Urinary bladder (tissue), 4 donors: ENCODE results near the gene KCNK5. TPM values are rescaled to one million over a fixed set of nuclear protein-coding genes. Genes with fewer than 3 reads are reported as not detected.

Experiments used
- DNase-seq: peaks from one replicate; pipeline ENCODE4 v3.0.0-alpha.2; 2015; ENCODE audit errors: extremely low spot score
- H3K27ac ChIP-seq: one replicate; pipeline ENCODE4 v1.5.1; 2013; ENCODE audit warnings: low read depth, mild to moderate bottlenecking, moderate library complexity
- H3K36me3 ChIP-seq: one replicate; pipeline ENCODE4 v1.6.1; 2013; ENCODE audit warnings: mild to moderate bottlenecking, moderate library complexity; ENCODE audit not compliant: insufficient read depth
- H3K4me1 ChIP-seq: one replicate; pipeline ENCODE4 v1.6.1; 2013; ENCODE audit warnings: mild to moderate bottlenecking, moderate library complexity; ENCODE audit not compliant: insufficient read depth
- H3K4me3 ChIP-seq: one replicate; pipeline ENCODE4 v1.5.1; 2013; ENCODE audit warnings: low read depth, low read length
- WGBS: extraction: QIAGEN DNeasy Blood & Tissue Kit; methylation state at CpG from one replicate; pipeline ENCODE4 v1.1.7; 2013; 5-methylcytosine and 5-hydroxymethylcytosine counted together
- polyA plus RNA-seq: library from polyadenylated mRNA; stranded (reverse); fragments of 200-250 nt; gene quantifications from one replicate; pipeline ENCODE4 v1.2.3, GENCODE V29; 2013
- total RNA-seq: library from RNA; depleted of rRNA; stranded (reverse); fragments of >200 nt; gene quantifications from one replicate; pipeline ENCODE4 v1.2.3, GENCODE V29; 2014
- donor health status: healthy with polysubstance abuse.
- donor health status: healthy.

The KCNK5 gene
- total and polyA plus RNA-seq, 2 donors, result 2.3 to 3.1 TPM

DNA sequence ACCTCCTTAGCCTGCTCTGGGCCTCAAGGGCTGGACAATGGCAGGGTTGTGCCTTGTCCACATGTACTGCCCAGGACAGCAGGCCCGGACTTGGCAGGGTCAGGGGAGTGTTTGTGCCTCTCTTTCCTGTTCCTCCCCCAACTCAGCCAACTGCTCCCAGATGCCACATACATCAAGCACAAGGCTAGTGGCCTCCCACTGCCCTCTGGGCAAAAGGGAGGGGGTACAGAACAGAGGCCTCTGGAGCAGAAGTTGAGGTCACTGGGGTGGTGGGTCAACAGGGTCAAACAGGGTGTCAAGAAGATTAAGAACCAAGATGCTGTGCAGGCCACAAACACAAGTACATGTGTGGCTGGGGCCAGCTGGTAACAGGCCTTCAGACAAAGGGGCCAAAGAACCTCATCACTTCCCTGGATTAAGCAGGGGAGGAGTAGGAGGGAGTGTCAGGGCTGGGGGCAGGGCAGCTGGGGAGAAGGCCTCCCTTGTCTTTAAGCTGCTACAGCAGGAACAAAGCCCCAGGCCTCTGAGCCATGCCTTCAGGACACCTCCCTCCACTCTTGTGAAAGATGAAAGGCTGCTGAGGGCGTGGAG is 36.0 kb downstream of the KCNK5 start:
- DNase-seq, result no peak
- no peak overlapping the region for H3K27ac ChIP-seq

DNA sequence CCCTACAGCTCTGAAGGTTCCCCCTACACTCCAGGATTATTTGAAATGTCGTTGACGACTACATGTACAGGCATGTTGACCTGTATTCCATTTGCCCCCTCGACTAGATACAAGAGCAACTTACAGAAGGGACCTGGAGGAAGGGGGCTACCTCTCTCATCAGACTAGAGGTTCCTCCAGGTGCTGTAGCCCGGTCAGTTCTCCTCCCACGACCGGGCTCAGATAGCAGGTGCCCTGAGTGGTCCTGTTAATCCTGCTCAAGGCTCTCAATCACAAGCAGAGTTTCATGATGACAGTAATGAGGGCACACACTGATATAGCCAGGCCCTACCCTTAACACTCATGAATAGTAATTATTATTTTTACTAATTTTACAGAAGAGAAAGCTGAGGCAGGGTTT is 36.5 kb downstream of the KCNK5 start:
- Histone ChIP-seq H3K27ac (no peak overlapping the region), H3K4me1 (no peaks in the 10 kb centered on the region), H3K4me3 (no peak overlapping the region), H3K36me3 (no peaks in the 10 kb centered on the region)
- DNase-seq, result no peak
- 84% methylated on average over 6 of the region's 6 CpGs for WGBS

More for the DNA sequence above, 36.0 kb downstream of the KCNK5 start:
- 64% methylated on average over 2 of the region's 2 CpGs for WGBS
- Histone ChIP-seq H3K4me3 (no peak overlapping the region), H3K36me3 (no peaks in the 10 kb centered on the region), H3K4me1 (no peaks in the 10 kb centered on the region)

DNA sequence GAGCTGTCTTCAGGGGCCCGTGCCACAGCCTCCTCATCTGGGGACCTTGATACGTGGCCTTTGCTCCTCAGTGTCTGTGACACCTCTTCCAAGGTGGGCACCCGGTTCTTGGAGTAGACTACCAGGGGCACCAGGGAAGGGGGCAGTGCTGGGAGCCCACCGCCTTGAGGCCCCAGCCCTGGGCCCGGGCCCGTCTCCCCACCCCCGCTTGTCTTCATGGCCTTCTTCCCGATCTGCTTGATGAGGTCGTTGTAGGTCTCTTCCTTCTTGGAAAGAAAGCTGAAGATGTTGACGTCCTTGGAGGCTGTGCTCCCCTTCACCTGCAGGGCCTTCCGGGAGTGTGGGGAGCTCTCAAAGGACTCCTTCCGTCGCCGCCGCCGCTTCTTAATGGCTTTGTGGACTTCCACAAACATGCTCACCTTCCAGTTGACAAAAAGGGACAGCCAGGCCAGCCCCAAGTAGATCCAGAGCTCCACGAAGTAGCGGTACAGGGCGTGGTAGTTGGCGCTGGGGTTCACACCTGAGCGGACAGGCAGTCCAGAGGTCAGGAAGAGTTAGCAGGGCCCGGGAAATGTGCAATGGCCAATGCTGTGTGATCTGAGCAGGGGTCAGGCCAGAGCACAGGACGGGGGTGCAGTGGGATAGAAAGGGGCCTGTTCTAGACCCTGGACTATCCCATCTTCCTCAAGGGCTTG is 37.9 kb downstream of the KCNK5 start:
- Histone ChIP-seq H3K4me3 (no peak overlapping the region), H3K36me3 (no peaks in the 10 kb centered on the region), H3K27ac (no peak overlapping the region), H3K4me1 (no peaks in the 10 kb centered on the region)
- WGBS, result 94% methylated on average over 23 of the region's 23 CpGs
- DNase-seq, result no peak

DNA sequence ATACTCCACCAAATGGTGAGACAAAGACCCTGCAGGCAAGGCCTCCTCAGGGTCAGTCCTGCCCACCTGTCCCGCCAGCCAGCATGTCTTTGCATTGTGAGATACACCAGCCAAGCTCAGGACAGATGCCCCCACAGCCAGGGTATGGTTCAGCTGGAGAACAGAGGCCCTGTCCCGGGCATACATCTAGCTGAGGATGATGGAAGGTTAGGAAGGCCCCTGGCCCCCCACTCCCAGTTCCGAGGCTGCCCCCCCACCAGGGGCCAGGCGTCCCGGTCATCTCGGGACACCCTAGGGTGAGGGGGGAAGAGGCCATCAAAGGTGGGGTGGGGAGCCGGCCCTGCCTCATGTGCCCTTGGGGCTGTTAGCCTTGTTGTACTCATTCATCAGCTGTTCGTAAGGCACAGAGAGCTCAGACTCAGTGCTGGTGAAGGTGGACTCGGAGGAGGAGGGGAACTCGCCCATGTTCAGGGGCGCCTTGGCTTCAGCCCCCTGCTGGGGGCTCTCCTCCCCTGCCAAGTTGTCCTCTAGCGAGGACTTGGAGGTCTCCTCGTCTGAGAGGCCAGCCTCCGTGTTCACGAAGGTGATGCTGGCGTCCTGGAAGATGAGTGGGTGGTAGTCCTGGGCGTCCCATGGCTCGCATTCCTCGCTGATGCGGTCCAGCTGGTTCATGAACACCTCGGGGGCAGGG is 38.6 kb downstream of the KCNK5 start:
- WGBS, result 93% methylated on average over 21 of the region's 21 CpGs
- Histone ChIP-seq H3K27ac (no peak overlapping the region), H3K4me3 (no peak overlapping the region), H3K4me1 (no peaks in the 10 kb centered on the region), H3K36me3 (no peaks in the 10 kb centered on the region)
- no peak for DNase-seq

DNA sequence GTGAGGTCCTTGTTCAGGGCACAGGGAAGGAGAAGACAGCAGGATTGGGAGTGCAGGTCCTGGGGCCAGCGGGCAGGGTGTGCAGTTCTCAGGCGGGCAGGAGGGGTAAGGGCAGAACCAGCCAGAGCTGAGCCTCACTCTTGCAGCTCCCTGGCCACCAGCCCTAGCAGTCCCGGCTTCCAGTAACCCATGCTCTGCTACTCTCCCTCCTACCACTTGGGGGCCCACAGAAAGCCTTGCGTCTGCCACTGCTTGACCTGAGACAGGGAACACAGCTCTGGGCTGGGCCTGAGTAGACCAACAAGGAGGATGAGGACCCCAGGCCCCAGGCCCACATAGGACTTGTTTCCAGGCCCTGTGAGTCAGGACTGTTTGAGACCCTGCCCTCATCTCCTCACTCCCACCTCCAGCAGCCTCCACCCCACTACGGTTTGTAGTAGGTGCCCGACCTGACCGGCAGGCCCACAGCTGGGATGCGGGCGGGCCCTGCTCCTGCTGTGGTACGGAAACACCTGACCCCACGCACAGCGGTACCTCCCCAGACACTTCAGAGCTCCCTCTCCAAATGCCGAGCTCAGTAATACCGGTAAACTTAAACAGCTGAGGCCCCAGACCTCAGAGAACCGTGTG is 39.2 kb downstream of the KCNK5 start:
- Histone ChIP-seq H3K36me3 (no peaks in the 10 kb centered on the region), H3K4me3 (no peak overlapping the region), H3K4me1 (no peaks in the 10 kb centered on the region), H3K27ac (no peak overlapping the region)
- DNase-seq, result no peak
- 83% methylated on average over 15 of the region's 15 CpGs for WGBS

DNA sequence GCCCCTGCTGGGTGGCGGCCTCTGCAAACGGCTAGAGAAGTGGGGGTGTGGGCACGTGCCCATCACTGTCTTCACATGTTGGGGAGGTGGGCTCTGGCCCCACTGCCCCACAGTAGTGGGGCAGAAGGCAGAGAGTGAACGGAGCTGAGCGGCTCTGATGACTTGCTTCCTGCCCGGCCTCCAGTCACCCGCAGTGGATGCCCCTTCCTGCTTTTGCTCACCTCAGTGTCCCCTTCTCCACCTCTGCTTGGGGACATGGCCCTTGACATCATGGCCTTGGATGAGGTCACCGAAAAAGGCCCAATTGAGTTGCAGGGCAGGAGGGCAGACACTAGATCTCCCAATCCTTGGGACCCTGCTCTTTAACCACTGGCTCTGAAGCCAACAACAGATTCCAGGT is 40.1 kb downstream of the KCNK5 start:
- H3K36me3 ChIP-seq, result no peaks in the 10 kb centered on the region
- WGBS, result 86% methylated on average over 8 of the region's 8 CpGs
- no peak overlapping the region for H3K4me3 ChIP-seq
- DNase-seq, result no peak
- no peak overlapping the region for H3K27ac ChIP-seq
- no peaks in the 10 kb centered on the region for H3K4me1 ChIP-seq

DNA sequence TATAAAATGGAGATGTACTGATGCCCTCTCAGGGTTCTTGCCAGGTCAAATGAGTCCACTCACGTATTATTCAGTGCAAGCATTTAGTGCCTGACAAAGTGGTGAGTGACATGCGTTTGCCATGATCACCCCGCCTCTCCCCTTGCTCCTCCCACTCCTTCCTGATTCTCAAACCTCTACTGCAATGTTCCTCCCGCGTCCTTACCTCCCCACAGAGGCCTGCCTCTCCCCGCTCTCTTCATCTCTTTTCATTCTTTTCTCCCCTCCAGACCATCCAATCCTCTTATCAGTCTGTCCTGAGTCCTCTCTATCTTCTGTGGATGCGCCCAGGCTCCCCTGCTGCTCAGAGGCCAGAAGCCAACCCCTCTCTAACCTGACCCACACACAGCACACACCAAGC is 40.7 kb downstream of the KCNK5 start:
- Histone ChIP-seq H3K4me1 (no peaks in the 10 kb centered on the region), H3K36me3 (no peaks in the 10 kb centered on the region), H3K4me3 (no peak overlapping the region), H3K27ac (no peak overlapping the region)
- DNase-seq, result no peak
- WGBS, result 71% methylated on average over 7 of the region's 7 CpGs

DNA sequence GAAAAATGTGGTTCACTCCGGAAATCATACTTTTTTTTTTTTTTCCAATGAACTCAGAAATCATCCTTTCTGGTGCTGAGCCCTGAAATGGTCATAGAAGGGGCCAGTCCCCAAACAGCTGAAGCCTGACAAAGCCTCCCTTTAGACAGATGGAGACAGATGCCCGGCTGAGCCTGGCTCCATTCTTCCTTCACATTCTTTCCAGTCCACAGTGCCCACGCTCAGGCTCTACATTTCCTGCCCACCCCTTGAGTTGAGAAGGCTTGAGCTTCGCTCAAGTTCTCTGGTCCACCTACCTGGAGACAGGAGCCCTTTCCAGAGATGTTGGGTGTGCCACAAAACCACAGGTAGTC is 41.2 kb downstream of the KCNK5 start:
- Histone ChIP-seq H3K4me3 (no peak overlapping the region), H3K4me1 (no peaks in the 10 kb centered on the region), H3K36me3 (no peaks in the 10 kb centered on the region), H3K27ac (no peak overlapping the region)
- WGBS, result 79% methylated on average over 4 of the region's 4 CpGs
- no peak for DNase-seq

DNA sequence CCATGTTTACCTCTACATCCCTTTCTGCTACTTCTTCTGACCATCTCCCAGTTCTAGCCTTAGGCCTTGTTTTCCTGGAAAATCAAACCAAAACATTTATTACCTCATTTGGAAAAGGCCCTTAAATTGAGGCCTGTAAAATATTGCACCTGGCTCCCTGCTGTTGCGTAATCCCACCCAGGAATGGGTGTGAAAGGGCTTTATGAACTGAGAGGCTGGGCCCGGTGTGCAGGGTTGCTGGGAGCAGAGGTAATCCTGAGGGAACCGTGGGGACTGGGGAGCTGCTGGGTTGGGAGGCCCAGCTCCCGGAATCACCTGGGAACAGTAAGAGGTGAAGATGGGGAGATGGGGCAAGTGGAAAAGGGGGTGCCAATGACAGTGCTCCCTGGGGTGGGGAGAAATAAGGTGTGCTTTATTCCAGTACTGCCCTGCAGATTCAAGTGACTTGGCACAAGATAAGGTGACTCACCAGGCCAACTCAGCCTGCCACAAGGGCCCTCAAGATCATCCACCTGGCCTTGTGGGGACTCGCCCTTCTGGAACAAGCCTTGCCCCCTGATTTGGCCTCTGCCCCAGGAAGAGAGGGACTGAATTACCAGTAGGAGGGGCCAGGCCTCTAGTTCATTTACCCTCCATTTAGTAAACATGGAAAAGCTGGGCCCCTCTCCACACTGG is 44.2 kb downstream of the KCNK5 start:
- no peaks in the 10 kb centered on the region for H3K36me3 ChIP-seq
- 80% methylated on average over 5 of the region's 5 CpGs for WGBS
- no peaks in the 10 kb centered on the region for H3K4me1 ChIP-seq
- no peak for DNase-seq
- peak overlapping the region; percentile 54 for H3K27ac ChIP-seq
- no peak overlapping the region for H3K4me3 ChIP-seq

DNA sequence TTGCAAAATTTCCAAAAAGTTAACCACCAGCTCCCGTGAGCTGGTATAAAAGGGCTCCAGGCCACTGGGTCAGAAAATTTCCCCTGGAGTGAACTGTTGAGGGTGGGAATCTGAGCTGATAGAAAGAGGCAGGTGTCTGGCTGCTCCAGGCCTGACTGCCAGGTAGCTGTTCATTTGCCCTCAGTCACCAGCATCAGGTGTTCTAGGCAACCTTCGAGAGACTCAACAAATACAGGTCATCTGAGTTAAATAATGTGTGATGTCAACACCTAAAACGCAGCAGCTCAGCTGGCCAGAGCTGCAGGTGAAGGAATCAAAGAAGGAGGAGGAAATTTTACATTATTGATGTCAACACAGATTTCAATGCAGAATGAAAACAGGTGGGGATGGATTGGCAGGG is 46.7 kb downstream of the KCNK5 start:
- 83% methylated on average over 3 of the region's 3 CpGs for WGBS
- DNase-seq, result no peak
- no peak overlapping the region for H3K4me3 ChIP-seq
- H3K36me3 ChIP-seq, result no peaks in the 10 kb centered on the region
- no peaks in the 10 kb centered on the region for H3K4me1 ChIP-seq
- H3K27ac ChIP-seq, result no peak overlapping the region

DNA sequence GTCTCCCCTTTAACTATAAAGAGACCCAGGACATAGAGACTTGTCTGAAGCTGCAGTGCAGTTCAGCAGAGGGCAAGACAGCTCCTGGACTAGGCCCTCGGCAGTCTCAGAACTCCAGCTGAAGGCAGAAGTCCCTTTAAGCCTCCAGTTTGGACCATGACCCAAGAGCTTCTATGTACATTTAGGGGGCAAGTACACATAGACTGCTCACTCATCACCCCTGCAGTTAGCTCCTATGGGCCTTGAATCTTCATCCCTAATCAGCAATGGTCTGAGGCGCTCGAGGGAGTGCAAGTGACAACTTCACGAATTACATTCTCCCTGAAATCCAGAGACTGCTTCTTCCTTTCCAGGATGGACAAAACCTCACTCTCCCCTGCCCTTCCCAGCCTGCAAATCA is 47.4 kb downstream of the KCNK5 start:
- WGBS, result 78% methylated on average over 4 of the region's 4 CpGs
- H3K27ac ChIP-seq, result no peak overlapping the region

DNA sequence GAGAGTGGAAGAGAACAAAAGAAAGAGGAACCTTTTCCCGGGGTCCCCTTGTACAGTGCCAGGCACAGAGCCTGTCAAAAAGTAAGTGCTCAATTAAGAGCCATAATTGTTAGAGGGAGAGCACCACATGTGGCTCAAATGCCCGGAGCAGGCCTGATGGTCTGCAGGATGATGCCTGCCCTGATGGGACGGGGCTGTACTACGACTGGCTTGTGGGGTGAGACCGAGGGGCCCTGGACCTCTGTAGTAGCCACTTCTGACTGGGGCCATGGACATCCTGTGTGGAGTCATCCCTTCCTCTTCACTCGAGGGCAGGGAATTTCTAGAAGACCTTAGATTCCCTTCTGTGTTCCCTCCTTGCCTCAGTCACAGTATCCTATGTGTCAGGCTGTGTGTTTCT is 47.9 kb downstream of the KCNK5 start:
- WGBS, result 88% methylated on average over 6 of the region's 6 CpGs
- no peak overlapping the region for H3K27ac ChIP-seq
- DNase-seq, result no peak
- H3K4me1 ChIP-seq, result no peaks in the 10 kb centered on the region
- no peaks in the 10 kb centered on the region for H3K36me3 ChIP-seq
- H3K4me3 ChIP-seq, result no peak overlapping the region

More for the DNA sequence above, 47.4 kb downstream of the KCNK5 start:
- DNase-seq, result no peak
- Histone ChIP-seq H3K36me3 (no peaks in the 10 kb centered on the region), H3K4me3 (no peak overlapping the region), H3K4me1 (no peaks in the 10 kb centered on the region)

DNA sequence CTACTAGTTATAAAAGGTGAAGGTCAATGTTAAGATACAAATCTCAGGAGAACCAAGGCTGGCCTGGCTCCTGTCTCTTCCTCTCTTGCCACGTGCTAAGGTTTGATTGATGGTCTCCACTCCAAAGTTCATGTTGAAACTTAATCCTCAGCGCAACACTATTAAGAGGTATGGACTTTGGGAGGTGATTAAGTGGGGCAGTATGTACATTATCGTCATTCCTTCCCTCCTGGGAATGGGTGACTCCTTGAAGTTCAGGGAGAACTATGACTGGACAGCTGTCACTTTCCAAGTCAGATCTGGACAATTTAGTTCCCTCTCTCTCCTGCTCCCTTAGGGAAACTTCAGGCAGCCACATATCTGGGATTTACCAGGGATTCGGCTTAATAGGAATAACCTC is 50.5 kb downstream of the KCNK5 start:
- Histone ChIP-seq H3K4me3 (no peak overlapping the region), H3K27ac (no peak overlapping the region), H3K36me3 (no peaks in the 10 kb centered on the region), H3K4me1 (no peaks in the 10 kb centered on the region)
- DNase-seq, result no peak
- 72% methylated on average over 4 of the region's 4 CpGs for WGBS
